Activated CD4-positive, alpha-beta memory T cell treated with anti-CD3 and anti-CD28 coated beads, Interleukin-2, amount 10 ng/mL, durations not matched to agents 7 days and 5 days (primary cell): ENCODE results near the gene PHLPP1. TPM values are rescaled to one million over a fixed set of nuclear protein-coding genes. Genes with fewer than 3 reads are reported as not detected.

ENCODE experiments used
- CTCF ChIA-PET: fragments of 350-600 bp; sonication (Branson Sonifier 250); formaldehyde crosslinking; loops from one replicate; lab custom pipeline; 2021; ENCODE audit warnings: antibody characterized with exemption, inconsistent platforms; lab: Charles Lee
- POLR2A ChIA-PET: fragments of 350-600 bp; sonication (Branson Sonifier 250); formaldehyde crosslinking; loops from one replicate; lab custom pipeline; 2021; ENCODE audit warnings: antibody characterized with exemption; lab: Charles Lee
- DNase-seq: peaks from one replicate; pipeline ENCODE4 v3.0.0-alpha.2; 2020
- H3K27ac Mint-ChIP-seq: one replicate; pipeline ENCODE4 v1.8.0; 2021; ENCODE audit warnings: mild to moderate bottlenecking, mixed read lengths
- H3K27me3 Mint-ChIP-seq: one replicate; pipeline ENCODE4 v1.8.0; 2021; ENCODE audit warnings: mixed read lengths
- H3K36me3 Mint-ChIP-seq: one replicate; pipeline ENCODE4 v1.8.0; 2021; ENCODE audit warnings: low read depth, mixed read lengths
- H3K4me1 Mint-ChIP-seq: one replicate; pipeline ENCODE4 v1.8.0; 2021; ENCODE audit warnings: mixed read lengths
- H3K4me3 Mint-ChIP-seq: one replicate; pipeline ENCODE4 v1.8.0; 2021; ENCODE audit warnings: mild to moderate bottlenecking, mixed read lengths
- H3K9me3 Mint-ChIP-seq: one replicate; pipeline ENCODE4 v1.8.0; 2021; ENCODE audit warnings: mixed read lengths
- total RNA-seq, 2 experiments: library from RNA; stranded (reverse); gene quantifications; one replicate each; pipeline ENCODE4 v1.2.3, GENCODE V29; 2021

The PHLPP1 gene
- total RNA-seq, 2 experiments from 2014 or later: 8.1 to 8.9 TPM

DNA sequence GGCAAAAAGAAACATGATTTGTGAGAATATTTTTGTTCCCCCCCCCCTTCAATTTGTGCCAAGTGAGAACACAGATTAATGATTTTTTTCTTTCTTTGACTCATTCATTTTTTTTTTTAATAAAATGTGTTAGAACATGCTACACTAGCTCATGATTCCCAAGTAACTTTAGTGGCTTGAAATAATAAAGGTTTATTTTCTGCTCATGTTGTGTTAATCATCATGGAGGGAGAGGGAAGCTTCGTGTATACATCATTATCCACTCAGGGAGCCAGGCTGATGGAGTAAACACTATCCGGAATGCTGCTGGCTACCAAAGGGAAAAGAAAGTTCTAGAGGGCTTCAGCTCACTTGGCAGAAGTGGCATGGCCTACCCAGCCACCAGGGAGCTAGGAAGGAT, 40.6 kb downstream of the PHLPP1 start:
- Mint-ChIP-seq H3K4me1 (peaks cover 6% of the 10 kb centered on the region), H3K9me3 (no peaks in the 10 kb centered on the region), H3K4me3 (no peak overlapping the region), H3K36me3 (peaks cover 6% of the 10 kb centered on the region), H3K27ac (no peak overlapping the region), H3K27me3 (no peaks in the 10 kb centered on the region)
- CTCF ChIA-PET: interaction anchor here (0.6 to 0.7 kb wide), 3 partner anchors 217 to 1229 kb away, joined by 3 to 4 read pairs (median 4); no protein-coding TSS in a partner anchor
- POLR2A ChIA-PET: no interaction called here
- no peak for DNase-seq

DNA sequence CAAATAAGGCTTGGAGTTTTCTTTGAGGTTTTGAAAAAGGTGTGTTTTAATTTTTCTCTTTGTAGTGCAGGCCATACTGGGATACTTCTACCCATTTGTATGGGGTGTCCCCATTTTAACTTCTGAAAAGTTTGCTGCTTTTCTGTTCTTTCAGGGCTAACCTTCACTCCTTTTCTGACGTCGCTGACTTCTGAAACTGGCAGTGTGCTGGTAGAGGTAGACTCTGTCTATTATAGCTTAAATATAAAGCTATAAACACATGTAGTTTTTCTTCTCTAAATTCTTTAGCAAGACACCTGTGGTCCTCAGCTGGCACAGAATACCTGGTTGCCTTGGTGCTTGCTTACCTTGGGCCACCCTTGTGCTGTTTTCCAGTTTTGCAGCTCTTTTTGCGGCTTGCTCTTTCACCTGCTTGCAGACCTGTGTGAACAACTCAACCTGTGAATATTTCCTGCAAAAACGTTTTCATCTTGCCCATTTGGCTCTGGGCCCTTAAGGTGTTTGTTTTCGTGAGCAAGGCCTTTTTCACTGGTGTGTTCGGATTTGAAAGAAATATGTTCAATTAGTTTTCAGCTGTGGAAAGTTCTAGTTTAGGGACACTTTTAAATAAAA, 42.2 kb downstream of the PHLPP1 start:
- DNase-seq: no peak
- CTCF ChIA-PET: no interaction called here
- H3K27me3 Mint-ChIP-seq: no peaks in the 10 kb centered on the region

GRCh38 chr18:62758591-62758990, 43.2 kb downstream of the PHLPP1 start:
- Mint-ChIP-seq H3K27ac (no peak overlapping the region), H3K4me1 (peaks cover 3% of the 10 kb centered on the region), H3K4me3 (no peak overlapping the region), H3K9me3 (no peaks in the 10 kb centered on the region), H3K36me3 (peaks cover 6% of the 10 kb centered on the region), H3K27me3 (no peaks in the 10 kb centered on the region)
- ChIA-PET POLR2A (interaction anchor here (1.6 kb wide), 1 partner anchor 44 kb away, joined by 3 read pairs; no protein-coding TSS in a partner anchor), CTCF (interaction anchor here (0.8 kb wide), 1 partner anchor 43 kb away, joined by 3 read pairs; the partner anchor contains the start of gene PHLPP1)
- DNase-seq: no peak

More for the DNA sequence above, 42.2 kb downstream of the PHLPP1 start:
- H3K9me3 Mint-ChIP-seq: no peaks in the 10 kb centered on the region
- peaks cover 6% of the 10 kb centered on the region for H3K36me3 Mint-ChIP-seq
- H3K4me3 Mint-ChIP-seq: no peak overlapping the region
- no peaks in the 10 kb centered on the region for H3K4me1 Mint-ChIP-seq
- no peak overlapping the region for H3K27ac Mint-ChIP-seq
- POLR2A ChIA-PET: interaction anchor here (1.6 kb wide), 1 partner anchor 43 kb away, joined by 3 read pairs; no protein-coding TSS in a partner anchor

- POLR2A ChIA-PET: no interaction called here
Observed at GRCh38 chr18:62759704-62760402, 44.5 kb downstream of the PHLPP1 start.

GRCh38 chr18:62760403-62760734, 45.0 kb downstream of the PHLPP1 start:
- Mint-ChIP-seq H3K27me3 (no peaks in the 10 kb centered on the region), H3K27ac (no peak overlapping the region), H3K9me3 (no peaks in the 10 kb centered on the region), H3K4me3 (no peak overlapping the region), H3K36me3 (peaks cover 6% of the 10 kb centered on the region), H3K4me1 (peaks cover 3% of the 10 kb centered on the region)
- ChIA-PET POLR2A (no interaction called here), CTCF (no interaction called here)
- no peak for DNase-seq

More at GRCh38 chr18:62759704-62760402, 44.5 kb downstream of the PHLPP1 start:
- peaks cover 6% of the 10 kb centered on the region for H3K36me3 Mint-ChIP-seq
- no peaks in the 10 kb centered on the region for H3K9me3 Mint-ChIP-seq
- peaks cover 3% of the 10 kb centered on the region for H3K4me1 Mint-ChIP-seq
- no peak overlapping the region for H3K4me3 Mint-ChIP-seq
- CTCF ChIA-PET: interaction anchor here (0.7 kb wide), 1 partner anchor 199 kb away, joined by 3 read pairs; no protein-coding TSS in a partner anchor
- no peak overlapping the region for H3K27ac Mint-ChIP-seq
- H3K27me3 Mint-ChIP-seq: no peaks in the 10 kb centered on the region
- no peak for DNase-seq

DNA sequence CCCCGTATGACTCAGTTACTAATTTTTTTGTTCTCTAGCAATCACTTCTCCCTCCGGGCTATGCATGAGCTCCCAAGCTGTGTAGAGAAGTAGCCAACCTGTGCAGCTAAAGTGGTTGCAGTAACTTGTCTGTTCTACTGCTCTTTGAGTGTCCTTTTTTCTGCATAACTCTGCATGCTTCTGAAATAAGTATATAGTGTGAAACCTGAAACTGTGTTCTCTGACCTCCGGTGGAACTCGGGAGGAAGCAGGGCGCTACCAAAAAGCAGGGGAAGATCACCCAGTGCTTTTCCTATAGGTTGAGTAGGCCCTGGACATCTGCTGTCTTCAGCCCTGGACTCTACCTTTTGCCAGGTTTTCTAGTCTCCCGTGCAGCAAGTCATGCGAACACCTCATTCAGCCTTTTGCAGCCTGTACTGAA, 47.8 kb downstream of the PHLPP1 start:
- Mint-ChIP-seq H3K4me3 (no peak overlapping the region), H3K4me1 (peaks cover 12% of the 10 kb centered on the region), H3K9me3 (no peaks in the 10 kb centered on the region), H3K27ac (no peak overlapping the region), H3K36me3 (peaks cover 6% of the 10 kb centered on the region), H3K27me3 (no peaks in the 10 kb centered on the region)
- ChIA-PET POLR2A (no interaction called here), CTCF (no interaction called here)
- no peak for DNase-seq

GRCh38 chr18:62766266-62766665, 50.9 kb downstream of the PHLPP1 start:
- no peak for DNase-seq
- POLR2A ChIA-PET: no interaction called here
- CTCF ChIA-PET: interaction anchor here (1.3 kb wide), 1 partner anchor 51 kb away, joined by 5 read pairs; the partner anchor contains the start of gene PHLPP1

GRCh38 chr18:62767321-62767720, 52.0 kb downstream of the PHLPP1 start:
- Mint-ChIP-seq H3K4me1 (peaks cover 29% of the 10 kb centered on the region), H3K27me3 (no peaks in the 10 kb centered on the region), H3K4me3 (no peak overlapping the region), H3K36me3 (peaks cover 7% of the 10 kb centered on the region), H3K9me3 (no peaks in the 10 kb centered on the region), H3K27ac (no peak overlapping the region)
- CTCF ChIA-PET: interaction anchor here (0.5 kb wide), 1 partner anchor 713 kb away, joined by 6 read pairs; no protein-coding TSS in a partner anchor
- POLR2A ChIA-PET: no interaction called here
- DNase-seq: no peak

More at GRCh38 chr18:62766266-62766665, 50.9 kb downstream of the PHLPP1 start:
- H3K27ac Mint-ChIP-seq: no peak overlapping the region
- H3K4me3 Mint-ChIP-seq: no peak overlapping the region
- no peaks in the 10 kb centered on the region for H3K27me3 Mint-ChIP-seq
- peaks cover 21% of the 10 kb centered on the region for H3K4me1 Mint-ChIP-seq
- peaks cover 4% of the 10 kb centered on the region for H3K36me3 Mint-ChIP-seq
- H3K9me3 Mint-ChIP-seq: no peaks in the 10 kb centered on the region

DNA sequence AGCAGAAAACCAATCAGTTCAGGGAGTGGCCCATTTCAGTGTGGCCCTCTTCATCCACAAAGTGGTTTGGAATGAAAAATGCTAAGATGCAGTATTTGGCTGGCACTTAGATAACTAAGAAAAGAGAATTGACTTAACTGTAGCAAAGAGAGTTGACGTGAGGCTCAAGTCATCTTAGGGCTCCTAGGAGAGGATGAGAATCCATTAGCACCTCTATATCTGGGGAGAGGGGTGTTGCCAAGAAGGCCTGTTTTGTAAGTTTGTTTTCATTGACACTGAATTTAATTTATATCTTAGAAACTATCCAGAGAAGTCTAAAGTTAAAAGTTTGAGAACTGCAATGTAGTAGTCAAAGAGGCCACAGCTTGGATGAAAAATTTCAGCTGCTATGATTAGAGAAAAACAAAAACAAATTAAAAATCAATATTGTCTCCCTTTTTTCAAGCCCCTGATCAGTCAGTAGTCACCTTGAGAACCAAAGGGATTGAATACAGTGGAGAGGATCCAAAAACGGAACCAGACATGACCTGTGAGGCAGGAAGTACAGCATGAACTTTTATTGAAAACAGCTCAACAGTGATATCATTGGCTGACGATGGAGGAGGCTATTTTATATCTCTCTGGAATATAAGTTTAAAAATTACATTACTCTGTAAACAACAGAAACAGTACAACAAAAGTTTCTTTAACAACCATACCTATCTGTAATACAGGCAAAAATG, 52.7 kb downstream of the PHLPP1 start:
- Mint-ChIP-seq H3K36me3 (peaks cover 7% of the 10 kb centered on the region), H3K4me1 (peaks cover 30% of the 10 kb centered on the region), H3K27ac (no peak overlapping the region), H3K9me3 (no peaks in the 10 kb centered on the region), H3K27me3 (no peaks in the 10 kb centered on the region), H3K4me3 (no peak overlapping the region)
- no peak for DNase-seq
- CTCF ChIA-PET: interaction anchor here (0.5 kb wide), 1 partner anchor 714 kb away, joined by 6 read pairs; no protein-coding TSS in a partner anchor
- POLR2A ChIA-PET: interaction anchor here (0.6 kb wide), 1 partner anchor 81 kb away, joined by 3 read pairs; no protein-coding TSS in a partner anchor

DNA sequence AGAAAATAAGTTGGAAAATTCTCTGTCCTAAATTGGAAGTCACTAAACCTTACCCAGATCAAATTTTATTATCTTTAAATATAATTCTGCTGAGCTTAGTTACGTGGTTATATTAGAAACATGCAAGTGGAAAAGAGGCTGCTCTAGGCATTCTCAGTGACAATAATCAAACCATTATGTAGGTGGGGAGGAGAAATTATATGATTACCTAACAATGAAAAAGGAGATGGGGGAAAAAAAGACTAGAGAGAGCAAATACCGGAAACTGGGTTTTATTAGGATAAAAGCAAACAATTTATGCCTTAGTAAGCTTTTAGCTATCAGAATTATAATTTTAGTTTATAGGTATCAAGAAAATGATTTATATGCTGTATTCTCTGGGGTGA, 53.2 kb downstream of the PHLPP1 start:
- no peak for DNase-seq
- Mint-ChIP-seq H3K27me3 (no peaks in the 10 kb centered on the region), H3K4me3 (no peak overlapping the region), H3K4me1 (peaks cover 28% of the 10 kb centered on the region), H3K9me3 (no peaks in the 10 kb centered on the region), H3K27ac (no peak overlapping the region), H3K36me3 (peaks cover 7% of the 10 kb centered on the region)
- ChIA-PET POLR2A (interaction anchor here (0.6 kb wide), 1 partner anchor 80 kb away, joined by 3 read pairs; no protein-coding TSS in a partner anchor), CTCF (no interaction called here)

GRCh38 chr18:62769216-62769615, 53.9 kb downstream of the PHLPP1 start:
- Mint-ChIP-seq H3K4me3 (no peak overlapping the region), H3K9me3 (no peaks in the 10 kb centered on the region), H3K36me3 (peaks cover 7% of the 10 kb centered on the region), H3K4me1 (peaks cover 30% of the 10 kb centered on the region), H3K27me3 (no peaks in the 10 kb centered on the region), H3K27ac (no peak overlapping the region)
- CTCF ChIA-PET: no interaction called here
- DNase-seq: no peak
- POLR2A ChIA-PET: no interaction called here

GRCh38 chr18:62771494-62772270, 56.3 kb downstream of the PHLPP1 start:
- H3K36me3 Mint-ChIP-seq: peaks cover 7% of the 10 kb centered on the region
- H3K27ac Mint-ChIP-seq: peak overlapping the region; percentile 63
- no peaks in the 10 kb centered on the region for H3K27me3 Mint-ChIP-seq
- H3K9me3 Mint-ChIP-seq: no peaks in the 10 kb centered on the region
- H3K4me1 Mint-ChIP-seq: peaks cover 30% of the 10 kb centered on the region
- DNase-seq: no peak
- H3K4me3 Mint-ChIP-seq: no peak overlapping the region
- ChIA-PET POLR2A (no interaction called here), CTCF (no interaction called here)
